BLaER1 treated with 17β-estradiol and CSF1 and Interleukin-3, amounts not matched to agents 10 nM and 100 nM (cell line): ENCODE data around the gene SLC29A3.
"Not testable (repeated sequence)": the region's sequence is repeated elsewhere in the genome, so short reads cannot be mapped to it uniquely, and the experiment has no call there.

ENCODE experiments used
- H3K27ac ChIP-seq, 11 experiments: shearing (Covaris generic); formaldehyde crosslinking; 2 replicates each; pipeline ENCODE4 v1.8.1; 2022
- H3K27me3 ChIP-seq, 11 experiments: shearing (Covaris generic); formaldehyde crosslinking; 2 replicates each; pipeline ENCODE4 v1.8.1; 2022
- H3K36me3 ChIP-seq, 11 experiments: shearing (Covaris generic); formaldehyde crosslinking; 2 replicates each; pipeline ENCODE4 v1.8.1; 2022
- H3K4me1 ChIP-seq, 10 experiments: shearing (Covaris generic); formaldehyde crosslinking; 2 replicates each; pipeline ENCODE4 v1.8.1; 2022
- H3K4me2 ChIP-seq, 11 experiments: shearing (Covaris generic); formaldehyde crosslinking; 2 replicates each; pipeline ENCODE4 v1.8.1; 2022
- H3K4me3 ChIP-seq, 10 experiments: shearing (Covaris generic); formaldehyde crosslinking; 2 replicates each; pipeline ENCODE4 v1.8.1; 2022
- H3K9ac ChIP-seq, 11 experiments: shearing (Covaris generic); formaldehyde crosslinking; 2 replicates each; pipeline ENCODE4 v1.8.1; 2022
- H3K9me3 ChIP-seq, 11 experiments: shearing (Covaris generic); formaldehyde crosslinking; replicated peaks in 1 of 11; 2 replicates each; pipeline ENCODE4 v1.8.1; 2022
- H4K20me1 ChIP-seq, 11 experiments: shearing (Covaris generic); formaldehyde crosslinking; 2 replicates each; pipeline ENCODE4 v1.8.1; 2022
- Cebpa-rat ChIP-seq, 11 experiments: shearing (Covaris generic); IDR thresholded peaks; 2 replicates each; pipeline ENCODE4 v1.8.1; 2022

Gene SLC29A3

DNA sequence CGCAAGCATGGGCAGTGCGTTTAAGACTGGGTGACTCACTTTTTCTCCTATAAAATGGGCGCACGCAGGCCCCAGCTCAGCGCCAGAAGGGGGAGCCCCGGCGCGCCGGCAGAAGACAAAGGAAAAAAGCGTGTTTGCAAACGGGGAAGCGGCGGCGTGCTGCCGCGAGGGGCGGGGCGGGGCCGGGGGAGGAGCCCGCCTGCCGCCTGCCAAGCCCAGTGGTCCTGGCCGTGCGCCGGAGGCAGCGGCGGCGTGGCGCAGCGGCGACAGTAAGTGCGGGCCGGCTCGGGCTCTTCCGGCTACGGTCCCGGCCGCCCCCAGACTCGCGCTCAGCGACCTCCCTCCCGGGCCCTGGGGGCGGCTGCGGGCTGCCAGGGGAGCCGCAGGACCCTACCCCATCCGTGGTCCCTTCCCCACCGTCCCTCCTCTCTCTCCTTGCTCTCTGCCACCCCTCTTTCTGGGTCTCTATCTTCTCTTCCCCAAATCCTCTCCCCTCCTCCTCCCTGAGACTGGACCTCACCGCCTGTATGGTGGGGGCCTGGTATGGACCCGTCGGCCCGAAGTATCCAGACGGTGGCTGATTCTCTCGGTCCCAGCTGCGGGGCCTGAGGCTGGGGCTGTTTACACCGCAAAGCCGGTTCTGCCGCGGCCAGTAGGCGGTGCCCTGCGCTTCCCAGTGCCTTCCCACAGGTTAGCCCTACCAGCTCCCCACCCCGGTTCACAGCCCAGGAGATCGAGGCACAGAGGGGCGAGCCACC, at the start of gene SLC29A3:
SLC29A3 (plus strand) TSS at position 218 of the 758 bp plus-strand sequence; CDS start at position 269, 51 bp downstream.
- Histone ChIP-seq H3K9me3 (no peaks in the 10 kb centered on the region), H4K20me1 (peaks cover 0 to 18% (median 6%) of the 10 kb centered on the region in 11 experiments; a peak in 8 of 22 replicates), H3K4me1 (peaks cover 45 to 78% (median 68%) of the 10 kb centered on the region in 10 experiments), H3K27me3 (no peaks in the 10 kb centered on the region), H3K36me3 (peaks cover 17 to 22% (median 19%) of the 10 kb centered on the region in 11 experiments), H3K4me3 (peak within 1 kb of the TSS; percentile 76 to 93 (median 88)), H3K4me2 (peak within 1 kb of the TSS; percentile 79 to 97 (median 93)), H3K9ac (peak within 1 kb of the TSS; percentile 84 to 96 (median 93)), H3K27ac (peak within 1 kb of the TSS; percentile 55 to 96 (median 92); a peak in 21 of 22 replicates)
- TF ChIP-seq Cebpa-rat (IDR thresholded peaks at IDR 0.05): no peak

DNA sequence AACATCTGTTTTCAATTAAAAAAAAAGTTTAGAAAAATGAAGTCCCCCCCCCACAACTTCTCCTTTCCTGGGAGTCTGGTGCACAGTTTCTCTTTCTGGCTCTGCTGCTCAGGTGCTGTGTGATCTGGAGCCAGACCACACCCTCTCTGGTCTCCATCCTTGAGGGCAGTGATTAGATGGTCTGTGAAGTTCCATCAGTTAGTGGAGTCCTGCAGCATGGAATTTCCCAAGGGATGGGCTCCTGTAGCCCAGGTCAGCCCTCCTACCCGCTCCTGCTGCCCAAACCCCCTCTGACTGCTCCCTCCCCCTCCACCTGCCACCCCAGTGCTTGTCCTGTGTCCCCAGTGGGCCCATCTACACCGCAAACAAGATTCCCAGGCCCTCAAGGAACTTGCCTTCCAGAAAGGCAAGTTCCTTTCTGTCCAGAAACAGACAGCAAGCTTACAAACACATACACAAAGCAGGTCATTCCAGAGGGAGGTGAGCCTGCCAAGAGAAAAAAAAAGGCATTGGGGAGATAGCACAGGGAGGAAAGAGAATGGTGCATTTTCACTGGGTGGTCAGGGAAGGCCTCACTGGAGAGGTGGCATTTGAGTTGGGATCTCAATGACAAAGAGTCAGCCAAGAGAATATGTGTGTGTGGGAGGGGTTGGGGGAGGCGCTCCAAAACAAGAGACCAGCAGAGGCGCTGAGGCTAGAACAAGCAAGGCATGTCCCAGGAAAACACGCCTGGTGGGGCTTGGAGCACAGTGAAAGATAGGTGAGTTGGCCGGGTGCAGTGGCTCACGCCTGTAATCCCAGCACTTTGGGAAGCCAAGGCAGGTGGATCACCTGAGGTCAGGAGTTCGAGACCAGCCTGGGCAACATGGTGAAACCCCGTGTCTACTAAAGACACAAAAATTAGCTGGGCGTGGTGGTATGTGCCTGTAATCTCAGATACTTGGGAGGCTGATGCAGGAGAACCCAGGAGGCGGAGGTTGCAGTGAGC, 49.5 kb upstream of the SLC29A3 start:
- Histone ChIP-seq H3K4me3 (no peak overlapping the region), H3K4me1 (peaks cover 42 to 68% (median 54%) of the 10 kb centered on the region in 10 experiments), H4K20me1 (peaks cover 0 to 7% (median 0%) of the 10 kb centered on the region in 11 experiments; a peak in 2 of 22 replicates), H3K36me3 (no peaks in the 10 kb centered on the region), H3K9ac (no peak overlapping the region), H3K27ac (no peak overlapping the region), H3K9me3 (no peaks in the 10 kb centered on the region), H3K4me2 (no peak overlapping the region), H3K27me3 (peaks cover 0 to 19% (median 0%) of the 10 kb centered on the region in 11 experiments; a peak in 6 of 22 replicates)
- no peak for TF ChIP-seq Cebpa-rat (IDR thresholded peaks at IDR 0.05)

DNA sequence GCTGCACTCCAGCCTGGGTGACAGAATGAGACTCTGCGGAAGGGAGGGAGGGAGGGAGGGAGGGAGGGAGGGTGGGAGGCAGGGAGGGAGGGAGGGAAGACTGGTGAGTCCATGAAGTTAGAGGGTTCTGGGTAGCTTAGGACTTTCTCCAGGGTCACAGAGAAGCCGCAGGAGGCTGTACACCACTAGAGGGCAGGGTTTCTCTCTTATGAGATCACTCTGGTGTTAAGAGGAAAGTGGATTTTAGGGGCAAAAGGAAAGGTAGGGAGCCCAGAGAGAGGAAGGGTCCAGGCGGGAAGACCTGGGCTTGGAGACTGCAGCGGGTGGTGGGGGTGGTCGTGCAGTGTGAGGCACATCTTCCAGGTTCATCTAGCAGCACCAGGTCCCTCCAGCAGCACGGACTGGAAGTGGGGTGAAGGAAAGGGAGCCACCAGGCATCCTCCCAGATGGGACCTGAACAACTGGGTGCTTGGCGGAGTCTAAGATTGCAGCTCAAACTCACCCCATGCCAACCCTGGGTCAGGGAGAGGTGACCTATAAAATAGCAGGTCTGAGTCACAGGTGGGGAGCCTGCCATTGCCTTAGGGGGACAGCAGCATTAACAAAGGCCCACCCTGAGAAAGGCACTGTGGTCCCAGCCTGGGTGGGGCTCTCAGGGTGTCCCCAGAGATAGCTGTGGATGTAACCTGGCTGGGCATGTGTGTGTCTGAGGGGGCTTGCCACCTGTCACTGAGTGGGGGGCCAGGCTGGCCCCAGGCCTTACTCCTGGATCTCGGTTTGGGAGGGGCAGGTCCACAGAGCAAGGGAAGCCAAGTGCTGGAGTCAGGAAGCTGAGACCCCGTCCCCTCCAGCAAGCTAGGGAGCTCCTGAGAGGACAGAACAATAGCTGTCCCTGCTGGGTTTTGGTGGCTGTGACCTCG, 48.5 kb upstream of the SLC29A3 start:
- Histone ChIP-seq H3K9me3 (no peaks in the 10 kb centered on the region), H3K27me3 (peaks cover 0 to 12% (median 0%) of the 10 kb centered on the region in 11 experiments; a peak in 3 of 22 replicates), H3K27ac (peak overlapping the region in 1 of 11 experiments; percentile 47; a peak in 2 of 22 replicates), H3K4me3 (no peak overlapping the region), H3K9ac (no peak overlapping the region), H3K36me3 (no peaks in the 10 kb centered on the region), H3K4me1 (peaks cover 44 to 66% (median 53%) of the 10 kb centered on the region in 10 experiments), H3K4me2 (peak overlapping the region in 2 of 11 experiments; percentile 8 to 66; a peak in 3 of 22 replicates), H4K20me1 (peaks cover 0 to 7% (median 0%) of the 10 kb centered on the region in 11 experiments; a peak in 2 of 22 replicates)
- no peak for TF ChIP-seq Cebpa-rat (IDR thresholded peaks at IDR 0.05)

DNA sequence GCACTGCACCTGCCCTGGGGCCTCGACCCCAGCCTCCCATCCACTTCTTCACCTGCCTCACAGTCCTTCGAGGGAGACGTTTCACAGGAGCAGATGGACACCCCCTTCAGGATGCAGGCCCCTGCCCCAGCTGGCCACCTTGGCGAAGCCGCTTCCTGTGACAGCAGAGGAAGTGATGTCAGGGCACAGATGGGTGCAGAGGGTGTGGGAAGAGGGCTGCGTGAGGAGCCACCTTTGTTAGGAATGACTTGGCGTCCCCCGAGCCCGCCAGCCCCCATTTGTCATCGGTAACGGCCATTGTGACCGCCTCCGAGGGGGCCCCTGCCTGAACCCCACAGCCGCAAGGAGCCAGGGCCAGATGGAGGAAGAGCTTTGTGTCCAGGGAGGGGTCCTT, 47.4 kb upstream of the SLC29A3 start:
- H3K9ac ChIP-seq: peak overlapping the region in 4 of 11 experiments; percentile 6 to 40 (median 25); a peak in 5 of 22 replicates
- TF ChIP-seq Cebpa-rat (IDR thresholded peaks at IDR 0.05): no peak
- H3K4me2 ChIP-seq: peak overlapping the region; percentile 54 to 81 (median 72)
- H3K4me3 ChIP-seq: no peak overlapping the region
- peak overlapping the region in 7 of 11 experiments; percentile 19 to 49 (median 43); a peak in 11 of 22 replicates for H3K27ac ChIP-seq
- H4K20me1 ChIP-seq: peaks cover 0 to 7% (median 0%) of the 10 kb centered on the region in 11 experiments; a peak in 2 of 22 replicates
- no peaks in the 10 kb centered on the region for H3K9me3 ChIP-seq
- H3K36me3 ChIP-seq: no peaks in the 10 kb centered on the region
- H3K27me3 ChIP-seq: 0 out of 22 replicates have a peak, but pooled peaks cover 0 to under 1% (median 0%) of the 10 kb centered on the region in 11 experiments
- peaks cover 34 to 55% (median 42%) of the 10 kb centered on the region in 10 experiments for H3K4me1 ChIP-seq

GRCh38 chr10:71272056-71272771, 46.8 kb upstream of the SLC29A3 start:
- H4K20me1 ChIP-seq: peaks cover 0 to 8% (median 0%) of the 10 kb centered on the region in 11 experiments; a peak in 2 of 22 replicates
- no peaks in the 10 kb centered on the region for H3K9me3 ChIP-seq
- no peak overlapping the region for H3K4me3 ChIP-seq
- no peaks in the 10 kb centered on the region for H3K27me3 ChIP-seq
- H3K27ac ChIP-seq: peak overlapping the region in 6 of 11 experiments; percentile 19 to 49 (median 43); a peak in 9 of 22 replicates
- peak overlapping the region; percentile 54 to 81 (median 72) for H3K4me2 ChIP-seq
- TF ChIP-seq Cebpa-rat (IDR thresholded peaks at IDR 0.05): no peak
- H3K4me1 ChIP-seq: peaks cover 32 to 50% (median 38%) of the 10 kb centered on the region in 10 experiments
- no peaks in the 10 kb centered on the region for H3K36me3 ChIP-seq
- H3K9ac ChIP-seq: peak overlapping the region in 3 of 11 experiments; percentile 3 to 40 (median 24); a peak in 3 of 22 replicates

GRCh38 chr10:71272974-71273373, 46.1 kb upstream of the SLC29A3 start:
- not testable (repeated sequence) for H3K4me3 ChIP-seq, H3K36me3 ChIP-seq, H3K9ac ChIP-seq, H3K27ac ChIP-seq, H3K9me3 ChIP-seq, H3K27me3 ChIP-seq
- peaks cover 0 to 13% (median 0%) of the 10 kb centered on the region in 11 experiments; a peak in 2 of 22 replicates for H4K20me1 ChIP-seq
- peak overlapping the region in 5 of 11 experiments; percentile 54 to 81 (median 72); a peak in 9 of 22 replicates for H3K4me2 ChIP-seq
- peaks cover 31 to 47% (median 37%) of the 10 kb centered on the region in 10 experiments for H3K4me1 ChIP-seq

DNA sequence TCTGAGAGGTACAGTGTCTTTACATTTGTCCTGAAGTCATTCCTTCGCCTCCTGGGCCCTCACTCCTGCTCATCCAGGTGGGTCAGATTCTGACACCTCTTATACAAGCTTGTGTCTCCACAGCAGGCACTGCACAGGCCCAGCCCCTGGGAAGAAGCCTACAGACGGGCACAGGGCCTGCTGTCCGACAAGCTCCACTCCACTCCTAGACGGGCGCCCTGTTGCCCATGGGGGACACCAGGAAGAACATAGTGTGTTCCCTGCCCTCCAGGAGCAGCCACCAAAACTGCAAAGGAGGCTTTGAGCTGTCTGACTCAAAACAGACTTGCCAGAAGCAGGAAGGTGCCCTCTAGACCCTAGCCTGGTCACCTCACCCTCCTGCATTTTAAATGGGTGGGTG, 45.6 kb upstream of the SLC29A3 start:
- no peak overlapping the region for H3K9ac ChIP-seq
- no peaks in the 10 kb centered on the region for H3K9me3 ChIP-seq
- peaks cover 36 to 52% (median 41%) of the 10 kb centered on the region in 10 experiments for H3K4me1 ChIP-seq
- no peak overlapping the region for H3K4me3 ChIP-seq
- peaks cover 0 to 13% (median 0%) of the 10 kb centered on the region in 11 experiments; a peak in 2 of 22 replicates for H4K20me1 ChIP-seq
- H3K27me3 ChIP-seq: no peaks in the 10 kb centered on the region
- no peaks in the 10 kb centered on the region for H3K36me3 ChIP-seq
- no peak overlapping the region for H3K27ac ChIP-seq
- peak overlapping the region in 2 of 11 experiments; percentile 72 to 81; a peak in 2 of 22 replicates for H3K4me2 ChIP-seq
- no peak for TF ChIP-seq Cebpa-rat (IDR thresholded peaks at IDR 0.05)
